GM12891 (cell line): Measurements from ENCODE around the gene TNFRSF4.

Source experiments
- POLR2A ChIP-seq: IDR thresholded peaks from 2 replicates; pipeline ENCODE4 v1.6.1; 2011; ENCODE audit warnings: low read depth, low read length, control low read depth
- POLR2AphosphoS5 ChIP-seq: IDR thresholded peaks from 2 replicates; pipeline ENCODE4 v1.6.1; 2011; ENCODE audit warnings: low read depth, low read length, control low read depth
- POU2F2 ChIP-seq: IDR thresholded peaks from 2 replicates; pipeline ENCODE4 v1.6.1; 2011; ENCODE audit warnings: low read depth, mild to moderate bottlenecking, control low read depth, low read length, moderate library complexity
- TAF1 ChIP-seq: IDR thresholded peaks from 2 replicates; pipeline ENCODE4 v1.6.1; 2011; ENCODE audit warnings: low read depth, low read length, control low read depth

GRCh38 chr1:1181938-1182410, 32.0 kb downstream of the TNFRSF4 start:
- no peak for TF ChIP-seq POLR2A
- TF ChIP-seq POLR2AphosphoS5: no peak
- no peak for TF ChIP-seq TAF1
- no peak for TF ChIP-seq POU2F2
